ENCODE data around the gene KCNH6.
A peak's percentile ranks its signal among the peaks of the same experiment; 100 is the strongest.

Gene KCNH6

DNA sequence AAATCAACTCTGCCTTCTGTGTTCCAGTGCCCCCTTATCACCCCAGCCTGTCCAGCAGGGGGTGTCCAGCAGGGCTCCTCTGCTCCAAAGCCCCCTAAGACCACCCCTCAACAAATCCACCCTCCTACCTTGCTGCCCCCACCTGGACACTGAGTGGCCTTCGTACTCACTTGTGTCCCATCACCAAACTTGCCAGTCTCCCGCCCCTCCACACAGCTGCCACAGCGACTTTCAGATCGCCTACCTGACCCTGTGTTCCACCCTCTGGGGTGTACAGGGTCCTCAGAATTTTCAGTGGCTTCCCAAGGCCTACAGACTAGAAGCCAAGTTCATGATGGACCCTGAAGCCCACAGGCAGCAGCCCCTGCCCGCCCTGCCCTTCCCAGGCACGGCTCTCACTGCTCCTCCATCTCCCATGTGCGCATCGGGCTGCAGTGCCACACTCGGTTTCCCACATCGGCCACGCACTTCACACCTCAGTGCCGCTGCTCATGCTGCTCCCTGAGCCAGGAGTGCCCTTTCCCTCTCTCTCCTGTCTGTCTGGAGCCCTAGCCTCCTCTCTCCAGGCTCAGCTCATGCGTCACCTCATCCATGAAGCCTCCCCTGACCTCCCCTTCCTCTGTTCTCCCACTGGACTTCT lies 11.8 kb downstream of the KCNH6 start:
- no peak for DNase-seq

DNA sequence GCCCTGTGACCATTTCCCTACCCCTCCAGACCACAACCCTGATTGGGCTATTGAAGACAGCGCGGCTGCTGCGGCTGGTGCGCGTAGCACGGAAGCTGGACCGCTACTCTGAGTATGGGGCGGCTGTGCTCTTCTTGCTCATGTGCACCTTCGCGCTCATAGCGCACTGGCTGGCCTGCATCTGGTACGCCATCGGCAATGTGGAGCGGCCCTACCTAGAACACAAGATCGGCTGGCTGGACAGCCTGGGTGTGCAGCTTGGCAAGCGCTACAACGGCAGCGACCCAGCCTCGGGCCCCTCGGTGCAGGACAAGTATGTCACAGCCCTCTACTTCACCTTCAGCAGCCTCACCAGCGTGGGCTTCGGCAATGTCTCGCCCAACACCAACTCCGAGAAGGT lies 12.5 kb downstream of the KCNH6 start:
- no peak for DNase-seq

- DNase-seq = no peak
These were observed 13.8 kb downstream of the KCNH6 start for GRCh38 chr17:63537001-63537400.

DNA sequence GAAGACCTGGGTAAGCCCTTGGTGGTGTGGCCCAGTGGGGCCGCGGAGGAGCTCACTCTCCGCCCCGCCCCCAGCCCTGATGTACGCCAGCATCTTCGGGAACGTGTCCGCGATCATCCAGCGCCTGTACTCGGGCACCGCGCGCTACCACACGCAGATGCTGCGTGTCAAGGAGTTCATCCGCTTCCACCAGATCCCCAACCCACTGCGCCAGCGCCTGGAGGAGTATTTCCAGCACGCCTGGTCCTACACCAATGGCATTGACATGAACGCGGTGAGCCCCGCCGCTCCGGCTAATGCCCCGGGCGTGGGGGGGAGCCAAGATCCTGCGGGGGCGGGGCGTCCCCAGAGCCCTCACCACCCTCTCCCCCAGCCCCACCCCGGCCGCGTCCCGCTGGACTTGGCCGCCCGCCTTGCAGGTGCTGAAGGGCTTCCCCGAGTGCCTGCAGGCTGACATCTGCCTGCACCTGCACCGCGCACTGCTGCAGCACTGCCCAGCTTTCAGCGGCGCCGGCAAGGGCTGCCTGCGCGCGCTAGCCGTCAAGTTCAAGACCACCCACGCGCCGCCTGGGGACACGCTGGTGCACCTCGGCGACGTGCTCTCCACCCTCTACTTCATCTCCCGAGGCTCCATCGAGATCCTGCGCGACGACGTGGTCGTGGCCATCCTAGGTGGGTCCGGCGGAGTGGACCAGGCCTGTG lies 15.0 kb downstream of the KCNH6 start:
- no peak for DNase-seq

GRCh38 chr17:63538693-63539595 lies 15.8 kb downstream of the KCNH6 start:
- DNase-seq = no peak

DNA sequence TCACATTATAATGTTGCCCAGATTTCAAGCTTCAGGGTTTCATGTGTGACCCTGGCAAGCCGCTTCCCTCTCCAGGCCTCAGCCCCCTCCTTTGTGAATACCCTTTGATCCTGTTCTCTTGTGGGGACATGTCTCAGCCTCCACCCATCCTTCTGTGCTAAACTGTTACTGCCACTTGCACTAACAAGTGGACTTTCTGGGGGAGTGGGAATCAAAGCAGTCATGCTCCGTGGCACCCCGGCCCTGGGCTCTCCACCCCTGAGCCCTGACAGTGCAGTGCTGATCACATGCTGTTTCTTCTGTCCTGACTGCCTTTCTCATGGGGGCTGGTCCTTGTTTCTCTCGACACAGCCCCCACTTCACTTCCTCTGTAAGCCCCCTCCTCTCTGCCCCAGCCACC lies 17.4 kb downstream of the KCNH6 start:
- no peak for DNase-seq

- no peak for DNase-seq
These were observed 19.0 kb downstream of the KCNH6 start for GRCh38 chr17:63542218-63542545.

DNA sequence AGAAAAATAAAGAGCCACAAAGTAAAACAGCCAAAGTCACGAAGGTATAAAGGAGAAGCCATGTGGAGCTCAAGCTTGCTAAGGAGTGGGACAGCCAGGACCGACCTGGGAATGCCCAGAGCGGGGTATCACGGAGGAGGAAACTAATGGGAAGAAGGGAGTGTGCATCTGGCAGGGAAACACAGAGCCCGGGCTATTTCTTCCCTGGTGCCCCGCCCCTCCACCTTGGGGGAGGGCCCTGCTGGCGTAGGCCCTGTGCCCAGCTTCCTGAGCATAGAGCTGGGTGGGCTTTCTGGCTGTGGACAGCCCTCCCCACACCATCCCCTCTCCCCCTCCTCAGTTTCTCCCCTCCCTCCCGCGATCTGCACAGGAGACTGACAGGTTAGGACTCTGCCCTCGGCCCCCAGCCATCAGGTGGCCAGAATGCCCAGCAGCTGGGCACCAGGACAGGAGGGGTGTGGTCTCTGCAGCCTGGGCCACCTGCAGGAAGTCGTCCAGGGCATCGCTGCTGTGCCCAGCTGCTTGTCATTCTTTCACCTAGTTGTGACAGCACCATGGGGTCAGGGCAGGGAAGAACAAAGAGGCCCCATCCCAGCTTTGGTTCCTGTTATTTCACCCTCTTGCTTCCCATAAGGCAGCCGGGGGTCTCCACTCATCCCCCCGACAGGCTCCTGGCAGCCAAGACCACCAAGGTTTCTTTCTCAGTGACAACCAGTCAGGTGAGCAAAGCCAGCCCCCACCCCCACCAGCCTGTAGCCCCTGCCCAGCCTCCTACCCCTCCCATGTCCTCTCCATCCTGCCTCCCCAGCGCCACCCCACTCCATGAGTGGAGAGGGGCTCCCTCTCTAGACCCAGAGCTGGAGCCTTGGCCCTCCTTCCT lies 20.0 kb downstream of the KCNH6 start:
- no peak for DNase-seq

DNA sequence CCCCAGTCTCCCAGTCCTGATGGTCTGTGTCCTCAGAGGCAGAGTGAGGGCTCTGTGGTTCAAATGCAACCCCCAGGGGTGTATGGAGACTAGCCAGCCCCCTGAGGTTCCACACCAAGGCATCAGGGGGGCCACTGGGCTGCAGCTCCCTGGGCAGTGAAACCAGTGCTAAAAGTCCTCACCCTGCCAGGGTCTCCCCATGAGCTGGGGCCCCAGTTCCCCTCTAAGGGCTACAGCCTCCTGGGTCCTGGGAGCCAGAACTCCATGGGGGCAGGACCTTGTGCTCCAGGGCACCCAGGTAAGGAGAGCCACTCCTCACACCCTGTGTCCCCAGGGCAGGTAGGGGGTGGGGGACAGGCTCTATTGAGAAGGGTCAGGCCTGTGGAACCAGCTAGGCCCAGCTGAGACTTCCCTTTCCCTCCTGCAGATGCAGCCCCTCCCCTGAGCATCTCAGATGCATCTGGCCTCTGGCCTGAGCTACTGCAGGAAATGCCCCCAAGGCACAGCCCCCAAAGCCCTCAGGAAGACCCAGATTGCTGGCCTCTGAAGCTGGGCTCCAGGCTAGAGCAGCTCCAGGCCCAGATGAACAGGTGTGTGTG lies 20.8 kb downstream of the KCNH6 start:
- DNase-seq = no peak

- DNase-seq = no peak
These were observed 21.5 kb downstream of the KCNH6 start for GRCh38 chr17:63544467-63545301.

DNA sequence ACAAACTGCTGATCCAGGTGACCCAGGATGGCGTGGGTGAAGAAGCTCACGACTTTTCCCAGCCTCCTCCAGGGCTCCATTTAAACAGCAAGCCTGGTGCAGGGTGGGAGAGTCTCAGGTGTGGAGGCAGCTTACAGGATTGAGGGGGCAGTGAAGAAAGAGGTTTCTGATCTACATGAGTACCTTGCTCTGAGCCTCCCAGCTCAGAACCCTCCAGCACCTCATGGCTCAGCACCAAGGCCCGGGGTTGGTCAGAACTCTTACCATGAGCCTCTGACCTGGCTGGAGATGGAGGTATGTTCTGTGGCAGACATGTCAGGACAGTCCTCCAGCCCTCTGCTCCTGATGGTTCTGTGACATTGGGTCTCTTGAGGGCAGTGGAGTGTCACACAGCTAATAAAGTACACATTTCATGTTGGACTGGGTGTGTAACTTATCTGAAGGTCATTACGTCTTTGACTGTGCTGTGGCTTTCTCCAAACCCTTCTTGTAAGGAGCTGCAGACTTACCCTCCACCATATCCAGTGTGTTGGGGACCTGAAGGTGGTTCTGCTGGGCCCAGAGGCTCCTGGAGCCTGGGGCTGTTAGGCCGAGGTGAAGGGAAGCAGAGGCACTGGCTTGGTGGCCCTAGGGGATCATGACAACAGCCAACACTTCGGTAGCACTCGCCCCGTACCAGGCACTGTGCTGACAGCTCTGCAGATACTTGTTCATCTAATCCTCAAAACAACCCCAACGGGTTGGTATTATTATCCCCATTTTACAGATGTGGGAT lies 23.3 kb downstream of the KCNH6 start:
- no peak for DNase-seq

DNA sequence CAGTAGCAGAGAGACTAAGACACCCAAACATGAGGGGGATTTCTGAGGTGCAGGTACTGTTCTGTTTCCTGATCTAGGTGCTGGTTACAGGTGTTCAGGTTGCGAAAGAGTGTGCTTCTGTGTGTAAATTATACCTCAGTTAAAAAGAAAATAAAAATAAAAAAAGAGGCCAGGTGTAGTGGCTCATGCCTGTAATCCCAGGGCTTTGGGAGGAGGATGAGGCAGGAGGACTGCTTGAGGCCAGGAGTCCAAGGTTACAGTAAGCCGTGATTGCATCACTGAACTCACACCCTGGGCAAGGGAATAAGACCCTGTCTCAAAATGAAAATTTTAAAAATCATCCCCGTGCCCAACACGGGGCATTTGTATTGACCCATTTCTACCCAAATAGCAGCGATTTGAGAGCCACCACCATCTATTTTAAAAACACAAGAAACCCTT lies 23.9 kb downstream of the KCNH6 start:
- no peak for DNase-seq

DNA sequence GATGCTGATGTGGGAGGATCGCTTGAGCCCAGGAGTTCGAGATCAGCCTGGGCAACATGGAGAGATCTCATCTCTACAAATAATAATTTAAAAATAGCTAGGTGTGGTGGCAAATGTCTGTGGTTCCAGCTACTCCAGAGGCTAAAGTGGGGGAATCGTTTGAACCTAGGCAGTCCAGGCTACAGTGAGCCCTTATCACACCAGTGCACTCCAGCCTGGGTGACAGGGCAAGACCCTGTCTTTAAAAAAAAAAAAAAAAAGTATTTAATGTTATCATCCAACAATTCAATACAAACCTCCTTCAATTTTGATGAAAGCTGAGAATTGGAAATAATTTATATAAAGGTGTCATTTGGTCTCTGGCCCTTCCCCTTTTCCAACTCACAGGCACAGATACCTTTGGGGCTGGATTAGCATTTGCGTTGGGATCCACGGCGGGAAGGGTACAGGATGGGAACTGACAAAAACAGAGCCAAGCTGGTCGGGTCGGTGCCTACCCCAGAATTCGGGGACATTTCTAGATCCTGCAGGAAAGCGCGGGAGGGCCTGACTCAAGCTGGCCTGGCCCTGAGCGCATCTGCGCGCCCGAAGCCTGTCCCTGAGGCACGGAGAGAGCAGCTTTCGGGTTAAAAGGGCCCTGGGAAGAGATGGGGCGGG lies 26.3 kb downstream of the KCNH6 start:
- no peak for DNase-seq

DNA sequence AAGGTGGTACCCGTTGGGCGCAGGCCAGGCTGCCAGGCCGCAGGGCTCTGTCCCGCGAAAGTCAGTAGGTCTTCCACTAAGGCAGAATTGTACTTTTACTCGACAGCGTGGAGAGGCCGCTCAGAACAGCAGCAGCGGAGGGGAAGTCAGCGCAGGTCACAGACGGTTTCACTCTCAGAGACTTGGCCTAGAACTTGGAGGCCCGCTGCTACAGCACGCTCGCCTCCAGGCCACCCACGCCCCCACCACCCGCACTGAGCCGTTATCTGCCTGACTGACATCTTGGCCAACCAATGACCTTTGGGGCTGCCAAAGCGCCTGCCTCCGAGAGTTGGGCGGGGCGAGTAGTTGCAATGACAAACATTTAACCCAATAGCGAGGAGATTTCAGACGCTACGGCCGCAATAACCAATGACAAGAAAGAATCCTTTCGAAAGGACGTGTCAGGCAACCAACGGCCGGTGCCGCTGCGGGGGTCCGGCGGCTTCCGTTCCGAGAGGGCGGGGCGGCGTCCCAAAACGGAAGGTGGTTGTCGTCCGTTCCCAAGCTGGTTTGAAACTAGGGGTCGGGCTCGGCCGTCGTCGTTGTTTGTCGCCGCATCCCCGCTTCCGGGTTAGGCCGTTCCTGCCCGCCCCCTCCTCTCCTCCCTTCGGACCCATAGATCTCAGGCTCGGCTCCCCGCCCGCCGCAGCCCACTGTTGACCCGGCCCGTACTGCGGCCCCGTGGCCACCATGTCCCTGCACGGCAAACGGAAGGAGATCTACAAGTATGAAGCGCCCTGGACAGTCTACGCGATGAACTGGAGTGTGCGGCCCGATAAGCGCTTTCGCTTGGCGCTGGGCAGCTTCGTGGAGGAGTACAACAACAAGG lies 27.0 kb downstream of the KCNH6 start, which contains the start of gene DCAF7:
DCAF7 (plus strand) TSS at position 532 of the 871 bp plus-strand sequence; CDS start at position 733, 201 bp downstream.
- peak; percentile 98 for DNase-seq

DNA sequence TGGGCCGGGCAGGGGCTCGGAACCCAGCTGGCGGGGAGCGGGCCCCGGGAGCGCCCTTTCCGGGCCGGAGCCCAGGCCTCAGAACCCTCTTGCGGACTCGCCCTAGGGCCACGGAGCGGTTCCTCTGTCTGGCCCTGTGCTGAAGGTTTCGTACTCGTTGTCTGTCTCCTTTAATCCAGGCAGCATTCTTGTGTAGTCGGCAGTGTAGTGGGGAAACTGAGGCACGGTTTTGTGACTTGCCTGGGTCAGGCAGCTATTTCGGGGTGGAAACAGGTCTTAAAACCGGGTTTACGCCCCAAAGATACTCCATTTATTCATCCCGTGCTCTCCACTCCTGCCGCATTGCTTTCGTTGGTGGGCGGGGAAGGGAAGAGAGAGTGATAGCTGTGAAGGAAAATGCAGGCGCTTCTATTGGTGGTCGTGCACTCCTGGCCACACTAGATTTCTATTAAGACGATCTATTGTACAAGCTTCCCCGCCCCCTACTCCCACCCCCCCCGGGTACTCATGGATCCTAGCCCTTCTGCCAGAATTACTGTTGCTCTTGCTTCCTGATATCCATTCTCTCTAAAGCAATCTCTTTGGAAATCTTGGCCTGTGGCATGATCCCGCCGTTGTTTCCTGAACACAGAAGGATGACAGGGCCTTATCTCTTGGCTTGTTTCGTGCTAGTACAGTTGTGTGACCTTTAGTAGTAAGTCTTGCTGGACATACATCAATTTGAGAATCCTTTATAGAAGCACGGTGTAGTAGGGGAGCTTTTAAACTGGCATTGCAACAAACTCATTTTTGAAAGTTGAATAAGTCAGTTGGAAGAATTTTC lies 27.9 kb downstream of the KCNH6 start:
- DNase-seq = no peak

GRCh38 chr17:63552211-63552610 lies 29.1 kb downstream of the KCNH6 start:
- no peak for DNase-seq

DNA sequence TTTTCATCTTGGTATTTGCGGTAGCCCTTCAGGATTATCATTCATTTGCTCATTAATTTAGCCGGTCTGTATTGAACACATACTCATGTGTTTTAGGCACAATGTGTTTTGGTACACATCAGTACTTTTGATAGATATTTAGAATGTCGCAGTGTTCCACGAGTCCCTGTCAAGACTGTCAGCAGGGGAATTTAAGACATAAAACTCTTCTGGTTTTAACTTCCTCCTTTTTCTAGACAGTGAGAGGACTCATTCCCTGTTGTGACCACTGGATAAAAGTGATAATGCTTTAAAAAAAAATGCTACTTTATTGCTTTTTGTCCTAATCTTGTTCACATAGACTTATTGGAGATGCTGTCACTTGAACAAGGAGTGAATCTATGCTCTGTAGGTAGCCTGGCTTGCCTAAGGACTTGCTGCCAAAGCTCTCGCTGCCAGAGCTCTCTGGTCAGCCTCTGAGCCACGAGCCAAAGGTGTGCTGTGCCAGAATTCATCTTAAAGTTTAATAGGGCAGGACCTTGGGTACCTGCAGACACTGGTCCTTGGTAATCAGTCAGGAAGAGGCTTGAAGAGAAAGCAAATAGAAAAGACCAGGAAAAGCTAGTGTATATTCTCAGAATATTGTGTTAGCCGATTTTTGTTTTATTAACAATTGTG lies 32.5 kb downstream of the KCNH6 start:
- no peak for DNase-seq
